Stromal cell of bone marrow (primary cell): Measurements from ENCODE around the gene CDH10.

Experiments
- DNase-seq: peaks from one replicate; pipeline ENCODE4 v3.0.0-alpha.2; 2012; ENCODE audit warnings: low read depth

The CDH10 gene

GRCh38 chr5:24644761-24645160 lies at the start of gene CDH10:
Gene CDH10 (minus strand): TSS chr5:24644978. CDS start chr5:24593490, 51,488 bp downstream.
- DNase-seq, result no peak

DNA sequence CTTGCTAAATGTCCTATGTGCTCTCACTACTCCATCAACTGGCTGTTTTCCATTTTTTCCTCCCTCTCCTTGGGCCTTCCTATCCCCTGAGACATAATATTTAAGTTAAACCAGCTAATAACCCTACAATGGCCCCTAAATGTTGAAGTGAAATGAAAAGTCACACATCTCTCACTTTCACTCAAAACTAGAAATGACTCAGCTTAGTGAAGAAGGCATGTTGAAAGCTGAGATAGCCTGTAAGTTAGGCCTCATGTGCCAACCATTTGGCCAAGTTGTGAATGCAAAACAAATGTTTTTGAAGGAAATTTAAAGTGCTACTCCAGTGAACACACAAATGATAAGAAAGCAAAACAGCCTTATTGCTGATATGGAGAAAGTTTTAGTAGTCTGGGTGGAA lies 48.8 kb upstream of the CDH10 start:
- no peak for DNase-seq

DNA sequence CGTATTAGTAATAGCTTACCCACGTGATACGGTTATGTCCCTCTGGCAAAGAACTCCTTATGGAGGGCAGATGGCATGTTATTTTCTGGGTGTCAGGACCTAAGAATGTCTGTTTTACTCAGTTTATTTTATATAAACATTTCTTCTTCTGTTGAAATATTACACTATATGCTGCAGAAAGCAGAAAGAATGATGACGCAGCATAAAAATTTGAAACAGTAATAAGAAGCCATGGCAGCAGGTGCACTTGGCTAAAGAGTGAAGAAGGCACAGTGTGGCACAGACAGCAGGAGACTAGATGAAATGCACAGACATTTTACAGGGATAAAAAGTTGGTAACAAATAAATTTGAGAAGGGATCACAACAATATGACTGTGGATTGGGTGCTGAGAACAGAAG lies 46.3 kb upstream of the CDH10 start:
- no peak for DNase-seq

DNA sequence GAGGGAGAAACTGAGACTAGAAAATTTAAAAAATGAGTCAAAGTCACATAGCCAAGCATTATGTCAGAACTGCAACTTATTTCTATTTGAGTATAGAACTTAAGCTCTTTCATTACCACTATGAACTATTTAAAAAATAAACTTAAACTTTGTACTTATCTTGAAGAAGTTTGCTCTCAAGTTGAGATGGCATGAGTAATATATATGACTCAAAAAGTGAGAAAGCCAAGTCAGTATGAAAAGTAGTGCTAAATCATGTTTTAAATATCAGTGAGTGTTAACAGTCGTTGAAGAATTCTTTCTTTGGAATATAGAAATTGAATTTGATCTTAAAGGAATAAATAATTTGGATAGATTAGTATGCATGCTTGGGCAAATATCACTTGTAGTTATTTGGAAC lies 36.3 kb upstream of the CDH10 start:
- no peak for DNase-seq

DNA sequence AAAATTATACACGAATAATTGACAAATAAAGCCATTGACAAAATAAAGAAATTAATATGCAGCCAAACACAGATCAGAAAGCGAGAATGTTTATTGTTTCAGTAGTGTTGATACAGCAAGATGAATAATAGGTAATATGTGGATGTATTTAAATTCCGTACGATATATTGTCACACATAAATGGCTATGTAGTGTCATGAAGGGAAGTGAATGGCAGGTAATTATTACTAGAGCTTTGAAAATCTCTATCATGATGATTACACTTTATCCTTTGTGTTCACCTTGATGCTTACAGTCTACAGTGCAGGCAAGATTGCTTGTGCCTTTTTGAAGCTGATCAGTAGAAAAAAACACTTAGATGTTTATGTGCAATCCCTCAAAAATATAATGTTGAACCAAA lies 23.3 kb upstream of the CDH10 start:
- no peak for DNase-seq

DNA sequence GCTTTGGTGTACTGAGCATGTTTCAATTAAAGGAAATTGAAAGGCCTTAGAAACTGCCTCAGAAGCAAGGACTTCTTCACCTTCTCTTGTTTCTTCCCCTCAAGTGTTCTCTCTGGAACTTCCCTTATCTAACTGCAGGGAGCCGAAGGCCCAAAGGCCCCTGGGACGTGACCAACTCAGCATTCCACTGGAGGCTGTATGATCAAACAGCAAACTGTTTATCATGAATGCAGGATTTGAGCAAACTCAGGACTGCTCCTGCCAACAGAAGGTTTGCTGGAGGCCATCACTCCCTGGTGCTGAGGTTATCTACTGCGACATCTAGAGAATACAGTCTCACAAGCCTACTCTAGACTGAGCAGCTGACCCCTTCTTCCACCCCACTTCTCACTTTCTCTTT lies 4.8 kb upstream of the CDH10 start:
- no peak for DNase-seq

DNA sequence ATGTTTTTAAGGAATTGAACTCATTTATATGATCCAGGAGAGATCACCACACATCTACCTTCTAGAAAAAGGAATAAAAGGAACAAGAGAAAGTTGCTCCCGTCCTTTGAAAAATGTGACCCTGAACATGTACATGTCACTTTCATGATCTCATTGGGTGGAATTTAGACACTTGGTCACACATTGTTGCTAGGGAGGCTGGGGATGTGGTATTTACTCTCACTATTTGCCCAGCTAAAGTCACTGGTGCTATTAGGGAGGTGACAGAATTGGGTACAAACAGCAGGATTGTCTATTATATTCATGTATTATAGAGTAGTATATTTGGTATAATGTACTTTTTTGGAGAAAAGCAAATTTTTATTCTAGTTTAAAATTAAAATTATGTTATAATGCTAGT lies 2.1 kb upstream of the CDH10 start:
- DNase-seq, result no peak

DNA sequence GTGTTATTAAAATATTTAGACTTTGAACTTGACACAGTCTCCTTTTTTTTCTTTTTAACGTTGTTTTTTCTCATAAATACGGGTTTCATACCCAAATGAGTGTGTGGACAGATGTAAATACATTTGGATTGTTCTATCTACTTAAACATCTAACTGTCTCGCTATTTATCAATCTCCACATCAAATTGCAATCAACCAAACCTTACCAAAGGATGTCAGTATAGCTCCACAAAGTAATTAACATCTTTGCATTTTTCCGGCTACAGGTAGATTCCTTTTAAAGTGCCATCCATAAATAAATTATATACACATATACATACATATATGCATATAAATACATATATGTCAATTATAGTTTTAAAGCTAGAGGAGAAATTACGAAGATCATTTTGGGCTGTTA lies 705 bp upstream of the CDH10 start:
- DNase-seq, result no peak

GRCh38 chr5:24643880-24644279 lies 898 bp downstream of the CDH10 start:
- no peak for DNase-seq

DNA sequence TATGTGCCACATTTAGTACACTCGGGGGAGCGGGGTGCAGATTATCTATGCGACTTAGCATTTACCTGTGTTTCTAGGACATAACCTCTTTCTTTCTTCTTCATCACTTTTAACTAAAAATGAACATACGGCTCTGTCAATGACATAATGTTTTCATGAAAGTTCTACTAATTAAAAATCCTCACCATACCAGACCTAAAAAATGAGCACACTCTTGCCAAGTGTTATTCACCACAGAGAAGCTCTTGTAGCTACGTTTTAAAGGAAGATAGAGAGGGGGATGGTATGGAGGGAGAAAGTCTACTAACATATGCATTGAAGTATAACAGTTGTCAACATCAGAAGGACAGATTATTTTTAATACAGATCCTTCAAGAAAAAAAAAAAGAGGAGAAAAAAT lies 1.6 kb downstream of the CDH10 start:
- no peak for DNase-seq

- DNase-seq, result peak; percentile 4
Observed at GRCh38 chr5:24642022-24642421, 2.8 kb downstream of the CDH10 start.

- no peak for DNase-seq
Observed at GRCh38 chr5:24635209-24635608, 9.6 kb downstream of the CDH10 start.

DNA sequence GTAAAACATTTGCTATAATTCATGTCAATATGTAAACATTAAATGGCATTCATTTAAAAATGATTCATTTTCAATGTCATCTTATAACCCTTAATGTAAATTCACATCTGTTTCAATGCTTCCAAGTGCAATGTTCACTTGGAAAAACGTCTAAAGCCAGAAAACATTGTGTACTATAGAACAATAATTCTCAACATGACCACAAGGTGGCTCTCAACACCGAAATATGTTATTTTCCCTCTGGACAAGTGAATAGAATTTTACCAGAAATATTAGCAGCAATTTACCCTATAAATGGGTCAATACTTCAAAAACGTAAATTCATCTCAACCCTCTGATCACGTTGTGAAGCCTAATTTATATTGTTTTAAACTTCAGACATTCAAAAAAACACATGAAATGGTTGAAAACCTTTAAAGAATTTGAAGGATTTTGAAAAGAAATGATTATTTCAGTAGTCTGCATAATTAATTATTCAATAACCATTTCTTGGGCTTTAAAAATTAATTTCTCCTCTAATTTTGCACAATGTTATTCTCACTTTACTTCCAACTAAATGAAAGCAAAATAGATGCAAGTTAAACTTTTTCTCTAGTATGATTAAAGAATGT lies 11.0 kb downstream of the CDH10 start:
- peak; percentile 6 for DNase-seq

- DNase-seq, result no peak
Observed at GRCh38 chr5:24632353-24632752, 12.4 kb downstream of the CDH10 start.

GRCh38 chr5:24630918-24631317 lies 13.9 kb downstream of the CDH10 start:
- no peak for DNase-seq

- DNase-seq, result no peak
Observed at GRCh38 chr5:24629798-24630197, 15.0 kb downstream of the CDH10 start.

DNA sequence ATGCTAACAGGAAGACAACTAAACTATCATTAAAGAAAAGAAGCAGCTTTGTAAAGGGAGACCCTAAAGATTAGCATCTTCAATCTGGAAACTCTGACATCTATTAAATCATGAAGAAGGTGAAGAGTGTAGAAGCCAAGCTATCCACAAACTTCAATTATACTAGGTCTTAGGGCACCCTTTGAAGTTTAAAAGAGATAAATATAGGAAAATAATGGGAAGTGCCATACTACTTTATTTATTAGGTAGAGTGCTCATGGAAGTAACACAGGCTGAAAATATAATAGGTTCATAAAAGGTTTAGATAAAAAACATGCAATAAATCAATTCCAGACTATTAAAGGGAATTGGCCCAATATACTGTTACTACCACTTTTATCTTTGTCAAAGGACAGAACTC lies 19.9 kb downstream of the CDH10 start:
- no peak for DNase-seq

- DNase-seq, result no peak
Observed at GRCh38 chr5:24623624-24624023, 21.2 kb downstream of the CDH10 start.

DNA sequence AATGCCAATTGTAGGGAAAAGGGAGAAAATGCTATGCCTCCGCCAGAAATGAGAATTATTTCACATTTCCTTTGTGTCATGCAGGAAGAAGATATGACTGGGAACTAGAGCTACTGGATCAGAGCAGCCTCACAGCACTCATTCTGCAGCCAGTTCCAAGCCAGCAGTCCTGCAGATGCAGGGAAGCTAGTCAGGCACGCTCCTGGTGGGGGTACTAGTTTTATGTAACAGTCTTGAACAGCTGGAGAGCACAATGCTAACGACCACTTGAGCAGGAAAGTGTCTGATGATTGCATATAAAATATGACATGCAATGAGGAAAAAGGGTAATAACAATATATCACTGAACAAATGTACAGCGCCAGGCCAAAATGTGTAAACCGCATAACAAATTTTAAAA lies 21.7 kb downstream of the CDH10 start:
- DNase-seq, result no peak

- DNase-seq, result no peak
Observed at GRCh38 chr5:24621792-24622191, 23.0 kb downstream of the CDH10 start.

- no peak for DNase-seq
Observed at GRCh38 chr5:24616566-24616965, 28.2 kb downstream of the CDH10 start.

DNA sequence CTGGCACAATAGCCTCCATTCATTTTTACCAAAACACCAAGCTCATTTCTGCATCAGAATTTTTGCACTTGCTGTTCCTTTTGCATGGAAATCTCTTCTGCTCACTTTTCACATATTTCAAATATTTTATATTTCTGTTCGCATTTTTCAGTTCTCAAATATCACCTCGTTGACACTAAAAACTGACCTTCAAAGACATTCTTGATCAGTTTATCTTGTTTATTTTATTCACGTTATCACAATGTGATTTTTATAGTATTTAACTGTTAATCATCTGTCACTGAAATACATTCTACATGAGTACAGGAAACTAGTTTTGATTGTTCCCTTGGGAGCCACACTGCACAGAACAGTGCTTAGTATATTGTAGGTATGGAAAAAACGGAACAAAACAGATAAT lies 29.6 kb downstream of the CDH10 start:
- no peak for DNase-seq

DNA sequence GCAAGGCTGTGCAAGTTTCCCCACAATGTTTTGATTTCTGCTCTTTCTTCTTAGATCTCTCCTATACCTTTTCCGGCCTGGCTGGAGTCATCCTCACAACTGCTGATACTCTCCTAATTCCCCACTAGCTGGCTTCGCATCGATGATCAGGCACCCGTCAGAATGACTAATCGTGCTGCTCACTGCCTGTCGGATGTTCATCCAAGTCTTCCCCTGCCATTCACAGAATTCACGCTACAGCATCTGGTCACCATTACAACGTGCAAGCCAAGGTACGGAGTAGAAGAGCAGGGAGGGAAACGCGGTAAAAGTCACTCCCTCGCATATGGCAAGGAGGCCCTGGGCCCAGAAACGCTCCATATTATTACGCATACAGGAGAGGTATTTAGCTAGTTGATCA lies 35.1 kb downstream of the CDH10 start:
- no peak for DNase-seq

GRCh38 chr5:24606971-24607370 lies 37.8 kb downstream of the CDH10 start:
- DNase-seq, result no peak

- DNase-seq, result no peak
Observed at GRCh38 chr5:24602188-24602587, 42.6 kb downstream of the CDH10 start.
